ENCODE results near the gene TMC6. TPM values are rescaled to one million over a fixed set of nuclear protein-coding genes. Genes with fewer than 3 reads are reported as not detected.

The TMC6 gene
- total RNA-seq, 4 donors from 2014 or later, result 31.6 to 44.8 (median 39.0) TPM

- DNase-seq (ENCODE audit: low spot score in 2 of 2), result no peak
- 69 to 78% methylated on average over 11 of the region's 11 CpGs for WGBS, 2 donors
- TF ChIP-seq CTCF (IDR thresholded peaks at IDR 0.05) (no peak), POLR2A (IDR thresholded peaks at IDR 0.05) (no peak)
- H3K4me3 ChIP-seq (ENCODE audit: low read depth, poor library complexity, severe bottlenecking), result no peak overlapping the region
- intact Hi-C loops (cut with DNase I; ENCODE audit: low total_unique reads), result no loop called here
Observed at GRCh38 chr17:78154903-78155811, 26.6 kb upstream of the TMC6 start.

GRCh38 chr17:78151514-78152008, 23.0 kb upstream of the TMC6 start:
- TF ChIP-seq POLR2A (IDR thresholded peaks at IDR 0.05) (no peak), CTCF (IDR thresholded peaks at IDR 0.05) (no peak)
- 21 to 37% methylated on average over 7 of the region's 7 CpGs for WGBS, 2 donors
- no peak overlapping the region for H3K4me3 ChIP-seq (ENCODE audit: low read depth, poor library complexity, severe bottlenecking)
- intact Hi-C loops (cut with DNase I; ENCODE audit: low total_unique reads), result no loop called here
- DNase-seq (ENCODE audit: low spot score in 2 of 2), result no peak

GRCh38 chr17:78148286-78149016, 19.9 kb upstream of the TMC6 start:
- intact Hi-C loops (cut with DNase I; ENCODE audit: low total_unique reads), result no loop called here
- WGBS, 2 donors, result 75 to 76% methylated on average over 14 of the region's 14 CpGs

GRCh38 chr17:78147315-78147998, 18.9 kb upstream of the TMC6 start:
- no peak for TF ChIP-seq POLR2A (IDR thresholded peaks at IDR 0.05)
- TF ChIP-seq CTCF (IDR thresholded peaks at IDR 0.05), result no peak
- H3K4me3 ChIP-seq (ENCODE audit: low read depth, poor library complexity, severe bottlenecking), result no peak overlapping the region
- DNase-seq (ENCODE audit: low spot score in 2 of 2), result no peak
- 49 to 61% methylated on average over 8 of the region's 8 CpGs for WGBS, 2 donors
- intact Hi-C loops (cut with DNase I; ENCODE audit: low total_unique reads), result no loop called here

More at GRCh38 chr17:78148286-78149016, 19.9 kb upstream of the TMC6 start:
- TF ChIP-seq POLR2A (IDR thresholded peaks at IDR 0.05), result no peak
- no peak for TF ChIP-seq CTCF (IDR thresholded peaks at IDR 0.05)
- H3K4me3 ChIP-seq (ENCODE audit: low read depth, poor library complexity, severe bottlenecking), result no peak overlapping the region
- no peak for DNase-seq (ENCODE audit: low spot score in 2 of 2)

- WGBS, 2 donors, result 81 to 89% methylated on average over 5 to 6 of the region's 6 CpGs
- no peak for DNase-seq (ENCODE audit: low spot score in 2 of 2)
- TF ChIP-seq POLR2A (IDR thresholded peaks at IDR 0.05) (no peak), CTCF (IDR thresholded peaks at IDR 0.05) (no peak)
- H3K4me3 ChIP-seq (ENCODE audit: low read depth, poor library complexity, severe bottlenecking), result no peak overlapping the region
- intact Hi-C loops (cut with DNase I; ENCODE audit: low total_unique reads), result no loop called here
Observed at GRCh38 chr17:78146881-78147280, 18.3 kb upstream of the TMC6 start.

Data from lower leg skin (tissue), 4 donors.